Stimulated activated CD8-positive, alpha-beta memory T cell treated with anti-CD3 and anti-CD28 coated beads, Interleukin-7, amount 100 ng/mL, for 4 hours (primary cell): ENCODE results near the gene MAP6D1.
"Not testable (repeated sequence)": the region's sequence is repeated elsewhere in the genome, so short reads cannot be mapped to it uniquely, and the experiment has no call there.

Source experiments
- DNase-seq, 2 donors: peaks; one replicate each; pipeline ENCODE4 v3.0.0-alpha.2; 2020; ENCODE audit warnings: low read depth in 2 of 2

MAP6D1 gene

GRCh38 chr3:183799461-183799860, 25.9 kb downstream of the MAP6D1 start:
- DNase-seq: no peak

DNA sequence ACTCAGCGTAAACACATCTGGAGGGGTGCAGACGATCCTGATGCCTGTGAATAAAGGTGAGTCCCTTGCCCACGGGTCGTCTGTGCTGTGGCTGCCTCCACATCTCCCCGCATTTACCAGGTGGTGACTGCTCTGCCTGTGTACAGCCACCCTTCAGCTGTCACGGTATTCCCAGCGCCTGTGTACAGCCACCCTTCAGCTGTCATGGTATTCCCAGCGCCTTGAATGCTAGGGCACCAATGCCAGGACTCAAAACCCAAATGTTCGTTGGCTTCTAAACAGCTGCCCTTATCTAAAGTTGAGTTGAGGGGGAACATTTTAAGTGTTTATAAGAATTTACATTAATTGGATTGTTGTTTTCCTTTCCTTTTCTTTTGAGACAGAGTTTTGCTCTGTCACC, 27.4 kb downstream of the MAP6D1 start:
- no peak for DNase-seq

DNA sequence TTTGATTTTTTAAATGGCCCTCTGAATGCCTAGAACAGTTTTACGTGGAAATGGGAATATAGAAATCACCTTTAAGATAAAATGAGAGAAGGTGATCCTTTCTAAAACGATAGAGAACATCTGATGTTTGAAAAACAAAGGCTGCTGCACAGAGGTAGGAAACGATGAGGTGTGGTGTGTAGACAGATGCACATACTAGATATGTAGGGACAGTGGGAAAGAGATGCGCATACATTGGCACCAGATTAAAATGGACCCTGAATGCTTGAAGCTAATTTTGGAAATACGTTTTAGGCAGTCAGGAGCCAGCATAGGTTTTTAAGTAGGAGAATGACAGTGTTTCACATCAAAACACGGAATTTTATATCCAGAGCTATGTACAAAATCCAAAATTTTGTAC, 29.0 kb downstream of the MAP6D1 start:
- no peak for DNase-seq

DNA sequence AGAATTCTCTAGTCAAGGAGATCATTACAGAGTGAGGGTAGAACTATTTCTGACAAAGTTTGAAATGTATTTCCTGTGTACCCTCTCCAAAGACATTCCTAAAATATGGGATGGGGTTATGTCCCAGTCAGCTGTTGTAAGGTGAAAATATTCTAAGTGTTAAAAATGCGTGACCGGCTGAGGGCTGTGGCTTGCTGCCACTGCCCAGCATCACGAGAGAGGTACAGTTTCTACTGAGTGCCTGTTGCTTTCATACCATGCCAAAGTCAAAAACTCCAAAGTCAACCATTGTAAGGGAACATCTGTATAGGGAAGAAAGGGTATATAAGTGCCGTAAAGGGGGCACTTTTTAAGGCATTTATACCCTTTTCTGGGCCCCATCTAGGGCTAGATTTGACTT, 30.9 kb downstream of the MAP6D1 start:
- no peak for DNase-seq

DNA sequence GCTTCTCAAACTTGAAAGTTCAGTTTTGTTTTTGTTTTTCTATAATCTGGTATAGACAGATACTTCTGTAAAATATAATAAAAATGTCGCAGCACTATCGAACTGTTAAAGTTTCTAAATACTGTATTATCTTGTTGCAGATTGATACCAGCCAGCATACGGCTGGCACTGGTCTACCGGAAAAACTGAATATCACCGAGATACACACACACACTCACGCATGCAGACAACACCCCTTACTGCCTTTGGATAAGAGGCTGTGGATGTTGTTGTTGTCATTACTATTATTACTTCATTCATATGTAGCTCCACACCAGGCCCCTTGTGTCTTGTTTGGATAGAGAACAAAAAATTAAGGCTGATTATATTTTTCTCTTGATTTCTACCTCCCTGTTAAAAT, 32.4 kb downstream of the MAP6D1 start:
- DNase-seq: no peak

DNA sequence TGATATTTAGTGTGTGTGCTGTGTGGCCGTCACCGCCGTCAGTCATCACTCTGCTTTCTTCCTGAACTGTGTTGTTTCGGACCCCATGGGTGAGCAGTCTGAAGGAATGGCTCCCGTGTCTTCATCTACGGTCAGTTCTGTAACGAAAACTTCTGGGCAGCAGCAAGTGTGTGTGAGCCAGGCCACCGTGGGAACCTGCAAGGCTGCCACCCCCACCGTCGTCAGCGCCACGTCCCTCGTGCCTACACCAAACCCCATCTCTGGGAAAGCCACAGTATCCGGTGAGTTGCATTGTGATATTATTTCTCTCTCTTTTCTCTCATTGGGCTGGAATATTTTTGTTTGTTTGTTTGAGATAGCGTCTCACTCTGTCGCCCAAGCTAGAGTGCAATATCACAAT, 34.7 kb downstream of the MAP6D1 start:
- no peak for DNase-seq

GRCh38 chr3:183789826-183790225, 35.6 kb downstream of the MAP6D1 start:
- DNase-seq: no peak

GRCh38 chr3:183784503-183784902, 40.9 kb downstream of the MAP6D1 start:
- DNase-seq: not testable (repeated sequence)

GRCh38 chr3:183782576-183783276, 42.7 kb downstream of the MAP6D1 start:
- DNase-seq: no peak

GRCh38 chr3:183781246-183781645, 44.1 kb downstream of the MAP6D1 start:
- no peak for DNase-seq

DNA sequence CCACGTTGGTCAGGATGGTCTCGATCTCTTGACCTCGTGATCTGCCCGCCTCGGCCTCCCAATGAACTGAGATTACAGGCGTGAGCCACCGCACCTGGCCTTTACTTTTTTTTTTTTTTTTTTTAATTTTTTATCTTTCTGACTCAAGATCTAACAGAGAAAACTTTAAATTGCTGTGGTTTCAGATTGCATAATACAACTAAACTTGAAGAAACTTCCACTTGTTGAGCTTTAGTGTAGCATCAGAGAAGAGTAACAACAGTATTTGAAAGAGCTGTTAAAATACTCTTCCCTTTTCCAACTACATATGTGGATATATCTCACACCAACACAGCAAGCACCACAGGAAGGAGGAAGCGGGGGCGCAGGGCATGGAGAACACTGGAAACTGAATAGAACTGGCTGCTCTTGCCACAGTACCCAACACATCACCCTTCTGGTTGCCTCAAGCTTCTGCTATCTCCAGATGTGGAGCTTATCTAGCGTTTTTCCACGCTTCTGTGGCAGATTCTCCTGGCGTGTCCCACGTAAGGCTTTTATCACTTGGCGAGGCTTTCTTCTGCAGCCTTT, 45.4 kb downstream of the MAP6D1 start:
- no peak for DNase-seq

GRCh38 chr3:183777016-183777618, 48.3 kb downstream of the MAP6D1 start:
- no peak for DNase-seq

DNA sequence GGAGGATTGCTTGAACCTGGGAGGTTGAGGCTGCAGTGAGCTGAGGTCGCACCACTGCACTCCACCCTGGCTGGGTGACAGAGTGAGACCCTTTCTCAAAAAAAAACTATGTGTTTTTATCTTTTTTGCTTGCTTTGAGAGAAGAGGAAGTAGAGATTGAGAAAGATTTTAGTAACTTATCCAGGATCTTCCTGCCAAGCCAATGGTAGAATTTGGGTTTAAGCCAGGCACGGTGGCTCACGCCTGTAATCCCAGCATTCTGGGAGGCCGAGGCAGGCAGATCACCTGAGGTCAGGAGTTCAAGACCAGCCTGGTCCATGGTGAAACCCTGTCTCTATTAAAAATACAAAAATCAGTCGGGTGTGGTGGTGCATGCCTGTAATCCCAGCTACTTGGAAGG, 48.9 kb downstream of the MAP6D1 start:
- DNase-seq: not testable (repeated sequence)

- DNase-seq: no peak
These were observed 49.6 kb downstream of the MAP6D1 start for GRCh38 chr3:183775781-183776180.

DNA sequence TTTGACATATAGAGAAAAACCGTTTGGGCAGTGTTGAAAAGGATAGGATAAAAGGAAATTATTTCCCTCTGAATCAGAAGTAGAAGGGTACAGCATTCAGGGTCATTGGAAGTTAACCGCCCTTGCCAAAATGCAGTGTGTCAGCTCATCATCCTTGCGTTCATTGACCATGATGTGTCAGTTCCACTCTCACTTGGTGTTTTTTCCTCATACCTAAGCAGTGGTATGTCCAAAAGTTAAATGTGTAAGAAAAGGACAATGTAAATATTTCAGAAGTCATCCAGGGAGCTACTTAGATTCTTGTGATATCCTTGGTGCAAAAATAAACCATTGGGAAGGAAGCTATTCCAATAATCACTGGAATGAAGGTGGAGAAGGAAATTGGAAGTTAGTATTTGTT, 50.7 kb downstream of the MAP6D1 start:
- no peak for DNase-seq

DNA sequence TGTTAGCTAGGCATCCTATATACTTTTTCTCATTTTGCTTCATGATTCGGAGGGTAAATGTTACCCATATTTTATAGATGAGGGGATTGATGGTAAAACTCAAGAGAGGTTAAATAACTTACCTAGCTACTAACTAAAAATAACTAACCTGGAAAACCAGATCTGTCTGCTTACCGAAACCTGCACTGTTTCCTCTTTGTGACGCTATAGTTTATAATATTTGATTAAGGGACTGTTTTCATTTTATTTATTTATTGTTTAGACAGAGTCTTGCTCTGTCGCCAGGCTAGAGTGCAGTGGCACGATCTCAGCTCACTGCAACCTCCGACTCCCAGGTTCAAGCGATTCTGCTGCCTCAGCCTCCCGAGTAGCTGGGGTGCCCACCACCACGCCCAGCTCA, 55.9 kb downstream of the MAP6D1 start:
- no peak for DNase-seq

DNA sequence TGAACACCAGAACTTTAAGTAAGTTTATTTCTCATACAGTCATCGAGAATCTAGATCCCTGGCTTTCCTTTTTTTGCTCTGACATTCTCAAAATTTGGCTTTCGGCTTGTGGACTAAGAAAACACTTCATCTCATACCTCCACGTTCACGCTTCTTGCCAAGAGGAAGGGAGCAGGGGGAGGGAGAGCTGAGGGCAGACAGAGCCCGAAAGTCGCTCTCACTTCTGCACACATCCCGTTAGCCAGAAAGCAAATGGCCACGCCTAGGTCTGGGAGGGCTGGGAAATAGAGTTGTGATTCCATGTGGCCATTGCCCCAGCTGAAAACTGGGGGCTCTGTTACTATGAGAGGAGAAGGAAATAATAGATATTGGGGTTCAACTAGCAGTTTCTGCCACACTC, 57.3 kb downstream of the MAP6D1 start:
- no peak for DNase-seq

DNA sequence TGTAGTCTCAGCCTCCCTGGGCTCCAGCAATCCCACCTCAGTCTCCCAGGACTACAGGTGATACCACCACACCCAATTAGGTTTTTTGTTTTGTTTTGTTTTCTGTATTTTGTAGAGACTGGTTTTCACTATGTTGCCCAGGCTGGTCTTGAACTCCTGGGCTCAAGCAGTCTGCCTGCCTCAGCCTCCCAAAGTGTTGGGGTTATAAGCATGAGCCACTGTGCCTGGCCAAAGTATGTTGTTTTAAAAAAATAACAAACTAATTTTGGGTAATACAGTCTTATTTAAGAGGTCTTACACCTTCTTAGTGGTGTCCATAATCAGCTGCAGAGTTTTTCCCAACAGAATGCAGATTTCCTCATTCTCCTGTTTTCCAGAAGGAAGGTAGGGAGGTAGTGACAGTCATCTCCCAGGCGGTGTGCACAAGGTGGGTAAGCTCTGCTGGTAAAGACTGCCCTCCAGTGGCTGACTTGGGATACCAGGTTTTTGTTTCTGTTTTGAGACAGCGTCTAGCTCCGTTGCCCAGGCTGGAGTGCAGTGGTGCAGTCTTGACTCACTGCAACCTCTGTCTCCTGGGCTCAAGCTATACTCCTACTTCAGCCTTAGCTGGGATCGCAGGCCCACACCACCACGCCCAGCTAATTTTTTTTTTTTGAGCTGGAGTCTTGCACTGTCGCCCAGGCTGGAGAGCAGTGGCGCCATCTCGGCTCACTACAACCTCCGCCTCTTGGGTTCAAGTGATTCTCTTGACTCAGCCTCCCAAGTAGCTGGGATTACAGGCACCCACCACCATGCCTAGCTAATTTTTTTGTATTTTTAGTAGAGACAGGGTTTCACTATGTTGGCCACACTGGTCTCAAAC, 58.4 kb downstream of the MAP6D1 start:
- DNase-seq: peak; percentile 38 to 43

DNA sequence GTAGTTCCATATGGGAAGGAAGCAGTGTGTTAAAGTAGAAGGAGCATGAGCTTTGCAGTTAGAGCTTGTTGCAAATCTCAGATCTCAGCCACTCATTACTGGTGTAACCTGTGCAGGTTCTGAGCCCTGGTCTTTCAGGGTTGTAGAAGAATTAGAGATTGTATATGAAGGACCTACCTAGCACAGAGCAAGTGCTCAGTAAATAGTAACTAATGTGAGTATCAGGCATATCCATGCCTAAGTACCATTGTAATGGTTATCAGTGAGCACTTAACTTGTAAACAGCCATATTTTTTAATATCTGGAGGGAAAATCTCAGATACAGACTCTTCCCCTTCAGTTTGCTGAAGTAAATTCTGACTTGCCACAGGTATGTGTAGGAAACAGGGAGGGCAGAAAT, 59.3 kb downstream of the MAP6D1 start:
- no peak for DNase-seq
